GM12878 (cell line): ENCODE measurements around the gene ERAL1. TPM values are rescaled to one million over a fixed set of nuclear protein-coding genes. Genes with fewer than 3 reads are reported as not detected.

Source experiments
- CBX3 ChIP-seq: fragments of 200-600 bp; sonication (generic); IDR thresholded peaks from 2 replicates; pipeline ENCODE4 v1.6.1; 2016; ENCODE audit warnings: low read depth, borderline replicate concordance
- E2F4 ChIP-seq: IDR thresholded peaks from 2 replicates; pipeline ENCODE4 v1.6.1; 2012; ENCODE audit warnings: low read depth, low read length, improper control_type of control experiment
- HDGF ChIP-seq: fragments of 450-650 bp; IDR thresholded peaks from 2 replicates; pipeline ENCODE4 v1.6.1; 2016; ENCODE audit warnings: antibody characterized with exemption
- IRF3 ChIP-seq: fragments of 450-650 bp; IDR thresholded peaks from 2 replicates; pipeline ENCODE4 v1.6.1; 2014; ENCODE audit warnings: mild to moderate bottlenecking
- JUND ChIP-seq: IDR thresholded peaks from 2 replicates; pipeline ENCODE4 v1.6.1; 2012; ENCODE audit warnings: low read depth, mild to moderate bottlenecking, low read length, improper control_type of control experiment, moderate library complexity
- LARP7 ChIP-seq: fragments of 450-650 bp; IDR thresholded peaks from 2 replicates; pipeline ENCODE4 v1.6.1; 2017; ENCODE audit warnings: mild to moderate bottlenecking
- NFYA ChIP-seq: IDR thresholded peaks from 2 replicates; pipeline ENCODE4 v1.6.1; 2011; ENCODE audit warnings: low read depth, mild to moderate bottlenecking, low read length, improper control_type of control experiment, borderline replicate concordance
- PAX5 ChIP-seq: IDR thresholded peaks from 2 replicates; pipeline ENCODE4 v1.6.1; 2011; ENCODE audit warnings: low read depth, low read length, borderline replicate concordance
- POLR2A ChIP-seq: IDR thresholded peaks from 2 replicates; pipeline ENCODE4 v1.6.1; 2011; ENCODE audit warnings: low read depth, mild to moderate bottlenecking, low read length
- POLR2AphosphoS2 ChIP-seq: IDR thresholded peaks from 2 replicates; pipeline ENCODE4 v1.6.1; 2011; ENCODE audit warnings: low read depth, mild to moderate bottlenecking, low read length, improper control_type of control experiment, moderate library complexity
- TARDBP ChIP-seq: IDR thresholded peaks from 2 replicates; pipeline ENCODE4 v1.6.1; 2016; ENCODE audit warnings: borderline replicate concordance
- TBL1XR1 ChIP-seq: IDR thresholded peaks from 2 replicates; pipeline ENCODE4 v1.6.1; 2012; ENCODE audit warnings: low read depth, low read length, improper control_type of control experiment
- YY1 ChIP-seq: IDR thresholded peaks from 2 replicates; pipeline ENCODE4 v1.6.1; 2011; ENCODE audit warnings: low read depth, mild to moderate bottlenecking, low read length
- ZBTB33 ChIP-seq: fragments of 450-650 bp; IDR thresholded peaks from 2 replicates; pipeline ENCODE4 v1.6.1; 2017; ENCODE audit warnings: mild to moderate bottlenecking
- ZBTB4 ChIP-seq: fragments of 450-650 bp; formaldehyde crosslinking; IDR thresholded peaks from 2 replicates; pipeline ENCODE4 v1.4.0; 2022; ENCODE audit warnings: mild to moderate bottlenecking, moderate library complexity
- ZNF207 ChIP-seq: fragments of 450-650 bp; IDR thresholded peaks from 2 replicates; pipeline ENCODE4 v1.6.1; 2014; ENCODE audit warnings: antibody characterized with exemption, mild to moderate bottlenecking, borderline replicate concordance
- ZNF622 ChIP-seq: fragments of 450-650 bp; IDR thresholded peaks from 2 replicates; pipeline ENCODE4 v1.6.1; 2017; ENCODE audit warnings: mild to moderate bottlenecking, inconsistent platforms
- polyA plus RNA-seq, 11 experiments: library from polyadenylated mRNA; depleted of rRNA in 4 of 11; unstranded in 6 of 11; stranded (reverse) in 5 of 11; fragments of >200 nt; fragmentation: Nextera tagmentation in 4 of 11; fragmentation: Illumina TruSeq in 1 of 11; extraction: Ambion mirVana in 4 of 11; extraction: Trizol in 1 of 11; gene quantifications; 1 replicate in 1 of 11; 2 replicates in 10 of 11; pipeline versions ENCODE4 v1.2.1 to v1.2.3, GENCODE V29; 2011 to 2016; ENCODE audit warnings: inconsistent platforms in 2 of 11, missing spikeins in 2 of 11, low read depth in 1 of 11
- total RNA-seq, 4 experiments: library from RNA; depleted of rRNA in 3 of 4; stranded (reverse); fragments of >200 nt in 3 of 4; fragmentation: Illumina TruSeq in 1 of 4; extraction: Trizol in 1 of 4; gene quantifications; 2 replicates each; pipeline versions ENCODE4 v1.2.1 to v1.2.3, GENCODE V29; 2013 to 2021

Gene ERAL1
- total and polyA plus RNA-seq, 10 of the 15 experiments (the other 5 are each of a cell fraction or from before 2014, with no cell fraction given), result 27.7 to 175 (median 104) TPM

- TF ChIP-seq ZBTB33 (no peak), JUND (no peak), TARDBP (no peak), YY1 (peak; percentile 54; the same call in 1 of the 2 replicates), TBL1XR1 (peak; percentile 28; the same call in 1 of the 2 replicates), CBX3 (no peak), POLR2A (no peak), PAX5 (no peak), ZBTB4 (CRISPR knock-in tag) (no peak), POLR2AphosphoS2 (no peak), ZNF622 (no peak), LARP7 (no peak), NFYA (no peak), IRF3 (no peak), E2F4 (no peak), ZNF207 (no peak), HDGF (no peak)
Observed at GRCh38 chr17:28892024-28892423, 37.2 kb downstream of the ERAL1 start (continued).
